UCSD-AML1 (cell line): Measurements from ENCODE around the gene DHX36.

Source experiments
- DNase-seq: peaks from one replicate; lab custom pipeline; 2025; ENCODE audit not compliant: unreplicated experiment; lab: John Stamatoyannopoulos, UW

DHX36 gene

GRCh38 chr3:154227531-154227930 is 96.8 kb downstream of the DHX36 start:
- DNase-seq: no peak

GRCh38 chr3:154225536-154225935 is 98.8 kb downstream of the DHX36 start:
- DNase-seq: no peak

GRCh38 chr3:154224866-154225265 is 99.4 kb downstream of the DHX36 start:
- no peak for DNase-seq

- no peak for DNase-seq
Measured at GRCh38 chr3:154224366-154224765, 99.9 kb downstream of the DHX36 start.

GRCh38 chr3:154223519-154223918 is 100.8 kb downstream of the DHX36 start:
- no peak for DNase-seq
